Hepatic stellate cell (primary cell): ENCODE measurements around the gene DRICH1.
A peak's percentile ranks its signal among the peaks of the same experiment; 100 is the strongest.
"Not testable (repeated sequence)": the region's sequence is repeated elsewhere in the genome, so short reads cannot be mapped to it uniquely, and the experiment has no call there.

Experiments used
- DNase-seq: peaks from one replicate; pipeline ENCODE4 v3.0.0; 2011; ENCODE audit warnings: low spot score

Gene DRICH1, protein sequence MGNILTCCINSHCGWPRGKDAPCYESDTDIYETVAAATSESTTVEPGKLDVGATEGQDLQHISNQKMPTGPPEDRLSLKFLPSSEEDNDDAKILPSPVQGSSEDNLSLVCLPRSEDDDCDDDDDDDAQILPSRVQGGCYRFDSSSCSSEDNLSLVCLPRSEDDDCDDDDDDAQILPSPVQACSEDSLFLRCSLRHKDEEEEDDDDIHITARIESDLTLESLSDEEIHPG

DNA sequence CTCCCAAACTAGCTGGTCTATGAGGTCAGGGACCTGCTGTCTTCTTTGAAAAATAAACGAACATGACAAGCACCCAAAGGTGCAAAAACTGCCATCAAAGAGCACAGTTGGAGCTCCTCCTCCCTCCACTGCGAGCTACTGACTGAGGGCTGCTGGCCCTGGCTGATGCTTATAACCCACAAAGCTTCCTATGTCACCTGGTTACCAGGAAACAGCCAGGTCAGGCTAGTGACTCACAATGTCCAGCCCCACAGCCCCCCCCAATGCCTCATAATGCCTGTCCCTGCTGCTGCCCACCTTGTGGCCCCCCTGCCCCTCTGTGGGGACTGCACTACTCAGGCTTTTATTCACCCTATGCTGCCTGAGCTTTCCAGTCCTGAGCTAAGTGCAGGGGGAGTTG is at the start of gene DRICH1:
Gene DRICH1 (minus strand): TSS at position 144 of the 400 bp plus-strand sequence. CDS start 298 bp downstream, outside the sequence.
- no peak for DNase-seq

DNA sequence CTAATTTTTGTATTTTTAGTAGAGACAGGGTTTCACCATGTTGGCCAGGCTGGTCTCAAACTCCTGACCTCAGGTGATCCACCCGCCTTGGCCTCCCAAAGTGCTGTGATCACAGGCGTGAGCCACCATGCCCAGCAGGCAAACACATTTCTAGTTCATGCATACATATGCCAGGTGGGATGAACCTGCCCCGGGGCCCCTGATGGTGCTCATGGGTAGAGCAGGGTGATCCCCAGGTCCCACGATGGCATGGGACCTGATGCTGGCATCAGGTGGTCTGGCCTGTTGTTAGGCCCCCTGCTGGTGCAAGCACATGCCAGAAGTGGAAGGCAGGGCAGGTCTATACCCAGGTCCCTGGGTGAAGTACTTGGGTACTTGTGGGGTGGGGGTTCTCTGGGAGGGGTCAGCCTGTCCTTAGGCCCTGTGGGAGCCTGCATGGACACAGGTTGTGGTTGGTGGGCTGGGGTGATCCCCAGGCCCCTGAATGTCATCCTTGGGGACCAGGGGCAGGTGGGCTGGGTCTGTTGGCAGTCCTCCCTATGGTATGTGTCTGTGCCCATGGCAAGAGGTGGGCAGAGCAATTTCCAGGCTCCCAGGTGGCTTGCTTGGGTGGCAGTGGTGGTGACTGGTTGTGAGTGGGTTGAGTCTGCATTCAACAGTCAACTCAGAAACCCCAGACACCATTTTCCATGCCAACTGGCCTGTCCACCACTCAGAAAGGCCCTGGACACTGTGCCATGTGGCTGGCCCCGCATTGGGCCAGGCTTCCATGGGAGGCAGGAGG is 49.1 kb upstream of the DRICH1 start:
- no peak for DNase-seq

DNA sequence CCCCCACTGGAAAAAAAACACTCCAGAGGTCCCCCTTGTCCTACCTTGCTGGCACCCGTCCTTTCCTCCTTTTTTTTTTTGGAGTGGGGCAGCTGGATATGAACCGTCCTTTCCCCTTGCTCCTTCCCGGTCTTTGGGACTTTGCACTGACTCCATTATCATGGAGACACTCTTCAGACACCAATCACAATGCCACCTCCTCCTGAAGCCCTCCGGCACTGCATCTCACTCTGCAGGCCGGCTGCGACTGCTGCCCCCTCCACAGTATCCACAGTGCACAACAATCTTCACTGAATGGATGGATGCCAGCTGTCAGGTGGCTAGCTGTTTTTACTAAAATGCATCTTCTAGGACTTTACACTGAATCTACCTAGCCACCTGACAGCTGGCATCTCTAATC is 46.0 kb upstream of the DRICH1 start:
- no peak for DNase-seq

DNA sequence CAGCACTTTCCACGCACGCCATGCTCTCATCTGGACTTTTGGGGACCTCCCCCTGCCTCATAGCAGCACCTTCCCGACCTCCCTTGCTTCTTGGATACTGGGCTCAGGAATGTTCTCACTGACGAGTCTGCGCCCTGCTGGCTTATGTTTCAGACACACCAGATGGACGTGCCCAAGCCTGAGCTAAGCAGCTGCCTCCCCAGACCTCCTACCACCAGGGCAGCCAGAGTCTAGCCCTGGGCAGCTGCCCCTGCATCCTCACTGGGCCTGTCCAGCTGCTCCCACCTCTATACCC is 45.5 kb upstream of the DRICH1 start:
- no peak for DNase-seq

DNA sequence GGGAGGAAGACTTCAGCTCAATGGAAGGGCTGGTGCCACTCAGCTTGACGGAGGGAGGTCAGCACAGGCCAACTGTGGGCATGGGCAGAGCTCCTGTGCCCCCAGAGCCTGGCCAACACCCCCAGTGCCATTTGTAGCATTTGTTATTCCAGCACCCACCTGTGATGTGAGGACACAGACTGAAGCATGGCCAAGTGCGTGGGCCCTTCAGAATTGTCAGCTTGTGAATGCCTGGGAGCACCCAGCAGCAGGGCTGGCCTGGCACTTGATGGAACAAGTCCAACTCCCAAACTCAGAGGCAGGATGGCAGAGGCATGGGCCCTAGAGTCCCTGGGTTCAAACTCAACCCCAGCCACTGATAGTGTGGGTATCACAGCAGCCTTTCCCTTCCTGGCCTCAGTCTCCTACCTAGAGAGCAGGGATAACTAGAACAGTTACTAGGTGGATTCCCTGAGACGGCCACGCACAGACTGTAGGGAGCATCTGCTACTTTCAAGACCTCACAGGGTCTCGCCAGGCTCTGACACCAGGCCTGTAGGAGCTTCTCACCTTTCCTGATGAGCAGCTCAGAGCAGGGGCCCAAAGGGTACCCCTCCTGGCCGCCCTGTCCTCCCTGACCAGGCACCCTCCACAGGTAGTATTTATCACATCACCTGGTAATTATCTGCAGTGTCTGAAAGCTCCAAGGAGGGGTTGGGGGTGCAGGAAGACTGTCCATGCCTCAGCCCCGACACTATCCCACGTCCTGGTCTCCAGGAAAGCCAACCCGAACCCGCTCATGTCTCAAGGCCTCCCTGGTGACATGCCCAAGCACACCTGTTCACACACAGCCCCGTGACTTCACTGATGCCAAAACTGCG is 45.0 kb upstream of the DRICH1 start:
- not testable (repeated sequence) for DNase-seq

DNA sequence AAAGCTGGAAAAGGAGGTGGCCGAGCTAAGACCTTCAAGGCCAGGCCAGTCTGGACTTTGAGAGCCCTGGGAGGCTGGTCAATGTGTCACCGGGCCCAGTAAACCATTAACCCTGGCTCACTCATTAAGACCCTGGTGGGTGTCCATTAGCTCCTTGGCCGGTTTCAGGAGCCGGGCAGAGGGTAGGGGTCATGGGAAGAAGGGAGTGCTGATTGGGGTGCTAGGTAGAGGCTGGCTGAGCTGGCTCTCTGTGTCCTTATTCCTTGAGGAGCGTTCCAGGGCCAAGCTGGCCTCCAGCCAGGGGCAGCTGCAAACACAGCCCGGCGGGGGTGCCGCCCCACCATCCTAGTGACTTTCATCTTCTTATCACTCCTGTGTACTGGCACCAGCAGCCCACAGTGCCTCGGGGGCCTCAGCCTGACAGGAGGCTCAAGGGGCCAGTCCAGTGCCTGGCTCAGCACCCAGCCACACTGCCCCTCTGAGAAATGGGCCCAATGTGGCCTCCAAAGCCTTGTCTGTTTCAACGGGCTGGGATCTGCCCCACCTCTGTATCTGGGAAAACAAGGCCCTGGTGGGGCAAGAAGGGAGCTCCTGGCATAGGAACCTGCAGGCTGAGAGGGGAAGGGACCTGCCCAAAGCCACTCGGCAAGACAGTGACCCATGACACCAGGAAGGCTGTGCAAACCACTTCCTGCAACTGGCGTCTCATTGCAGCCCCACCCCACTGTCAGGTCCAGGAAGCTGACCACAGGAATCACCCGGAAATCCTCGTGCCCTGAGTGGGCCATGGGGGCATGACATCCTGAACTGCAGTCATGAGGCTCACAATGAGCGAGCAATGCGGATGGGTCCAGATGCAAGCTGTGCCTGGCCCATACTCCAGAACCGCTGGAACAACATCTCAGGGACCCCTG is 43.6 kb upstream of the DRICH1 start:
- peak; percentile 36 for DNase-seq

DNA sequence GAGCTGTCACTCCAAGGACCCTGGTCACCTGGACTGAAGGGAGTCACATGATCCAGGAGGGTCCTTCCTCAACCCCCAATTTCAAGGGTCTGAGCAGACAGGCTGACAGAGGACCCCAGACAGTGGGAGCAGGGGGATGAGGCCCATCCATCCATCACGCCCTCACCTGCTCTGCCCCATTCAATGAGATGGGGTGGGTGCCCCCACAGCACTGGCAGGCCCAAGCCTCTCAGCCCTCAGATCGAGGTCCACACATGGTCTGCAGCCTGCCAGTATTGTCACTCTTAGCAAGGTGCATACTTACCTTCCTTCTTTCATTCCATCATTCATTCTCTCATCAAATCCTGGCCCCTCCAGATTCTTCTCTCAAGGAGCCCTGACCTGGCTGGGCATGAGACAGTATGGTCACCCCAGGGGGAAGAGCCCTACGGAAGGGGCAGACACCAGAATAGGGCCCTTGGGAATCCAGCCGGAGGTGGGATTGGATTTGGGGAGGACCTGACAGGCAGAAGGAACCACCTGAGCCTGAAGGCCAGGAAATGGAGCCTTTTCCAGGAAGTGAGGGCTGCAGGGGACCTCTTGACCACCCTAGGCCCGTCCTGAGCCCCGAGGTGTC is 42.9 kb upstream of the DRICH1 start:
- not testable (repeated sequence) for DNase-seq

DNA sequence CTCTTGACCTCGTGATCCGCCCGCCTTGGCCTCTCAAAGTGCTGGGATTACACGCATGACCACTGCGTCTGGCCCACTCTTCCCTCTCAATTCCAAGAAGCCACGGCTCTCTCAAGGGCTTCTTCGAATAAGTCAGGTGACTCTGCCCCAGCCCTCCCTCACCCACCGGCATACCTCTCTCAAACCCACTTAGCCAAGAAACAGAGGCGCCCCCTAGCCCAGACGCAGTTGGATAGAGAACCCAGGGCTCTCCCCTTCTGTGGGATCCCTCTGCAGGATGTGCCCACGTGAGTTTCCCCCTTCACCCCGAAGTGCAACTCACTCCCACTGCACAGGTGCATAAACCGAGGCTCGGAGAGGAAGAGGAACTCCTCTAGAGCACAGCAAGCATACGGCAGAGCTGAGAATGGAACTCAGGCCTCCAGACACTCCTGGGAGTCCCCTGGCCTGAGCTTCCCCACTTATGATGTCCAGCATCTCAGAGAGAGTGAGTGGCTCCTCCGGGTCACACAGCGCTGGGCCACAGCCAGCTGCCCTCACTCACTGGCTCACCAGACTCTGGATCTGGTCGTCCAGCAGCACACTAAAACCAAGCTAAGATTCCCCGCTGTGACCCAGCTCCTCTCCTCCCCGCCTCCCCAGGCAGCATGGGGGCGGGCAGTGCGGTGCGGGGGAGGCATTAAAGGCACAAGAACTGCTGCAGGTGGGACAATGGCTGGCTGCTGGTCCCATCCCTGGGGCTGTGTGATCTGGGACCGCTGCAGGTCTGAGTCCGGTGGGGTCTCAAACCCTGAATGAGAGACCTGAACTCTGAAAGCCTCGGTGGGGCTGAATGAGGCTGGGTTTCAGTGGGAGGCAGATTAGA is 41.9 kb upstream of the DRICH1 start:
- DNase-seq = no peak

DNA sequence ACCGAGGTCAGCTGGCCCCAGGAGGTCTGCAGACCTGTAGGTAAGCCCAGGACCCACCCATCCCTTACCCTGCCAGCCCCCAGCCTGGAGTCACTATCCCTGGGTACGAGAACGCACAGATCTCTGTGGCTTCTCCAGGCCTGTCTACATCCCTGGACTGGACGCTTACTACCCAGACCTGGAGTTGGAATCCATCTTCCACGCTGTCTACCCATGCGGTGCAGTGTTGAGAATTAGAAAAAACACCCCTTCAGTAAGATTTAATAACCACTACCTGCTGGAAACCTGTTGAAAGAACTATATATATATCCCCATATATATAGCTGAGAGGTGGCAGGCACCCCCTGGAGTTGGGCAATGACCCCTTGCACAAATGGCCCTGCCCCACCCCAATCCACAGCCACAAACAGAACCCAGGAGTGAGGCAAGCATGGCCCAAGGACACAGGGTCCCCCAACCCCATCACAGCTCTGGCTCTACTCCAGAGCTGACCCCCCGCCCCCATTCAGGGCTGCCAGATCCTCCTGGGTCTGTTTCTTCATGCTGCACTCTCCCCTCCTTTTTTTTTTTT is 41.0 kb upstream of the DRICH1 start:
- DNase-seq = no peak

DNA sequence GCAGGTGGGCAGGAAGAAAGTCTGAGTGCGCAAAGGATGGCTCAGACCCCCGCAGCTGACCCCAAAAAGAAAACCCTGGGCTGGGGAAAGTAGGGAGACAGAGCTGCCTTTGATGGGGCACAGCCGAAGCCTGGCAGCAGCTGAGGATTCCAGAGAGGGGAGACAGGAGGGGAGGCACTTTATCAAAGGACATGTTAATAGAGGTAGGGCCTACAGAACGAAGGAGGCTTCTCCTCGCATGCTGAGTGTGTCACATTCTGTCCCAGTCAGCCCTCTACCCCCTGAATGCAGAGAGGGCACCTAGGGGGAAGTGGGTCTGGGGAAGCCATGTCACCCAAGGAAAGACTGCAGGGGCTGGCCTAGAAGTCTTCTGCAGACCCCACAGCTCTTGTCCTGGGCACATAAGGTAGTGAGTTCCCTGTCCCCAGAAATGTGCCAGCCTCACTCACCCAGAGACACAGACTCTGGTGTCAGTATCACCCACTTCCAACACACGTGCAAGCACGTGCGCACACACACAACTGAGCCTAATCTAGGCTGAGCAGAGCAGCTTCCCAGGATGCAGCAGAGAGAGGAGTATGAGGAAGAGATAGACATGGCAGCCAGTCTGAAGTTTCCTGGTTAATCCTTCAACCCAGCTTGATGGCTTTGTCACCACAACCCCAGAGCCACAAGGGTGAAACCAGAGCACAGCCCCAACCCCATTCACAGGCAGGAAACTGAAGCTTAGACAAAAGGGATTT is 40.4 kb upstream of the DRICH1 start:
- DNase-seq = not testable (repeated sequence)

DNA sequence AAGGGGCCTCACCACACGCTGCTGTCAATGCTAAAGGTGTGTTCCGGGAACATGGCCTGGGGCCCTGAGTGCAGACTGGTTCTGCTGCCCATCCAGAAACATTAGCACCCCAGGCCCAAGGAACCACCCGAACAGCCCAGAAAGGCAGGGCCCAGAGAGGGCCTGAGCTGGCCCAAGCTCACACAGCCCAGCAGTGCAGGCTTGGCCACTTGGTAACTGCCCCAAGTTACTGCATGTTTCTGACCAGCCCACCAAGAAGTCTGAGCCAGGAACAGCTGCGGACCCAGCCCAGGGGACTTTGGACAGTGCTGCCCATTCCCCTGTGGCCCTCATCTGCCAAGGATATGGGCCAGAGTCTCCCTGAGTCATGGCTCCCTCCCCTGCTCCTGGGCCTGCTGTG is 39.3 kb upstream of the DRICH1 start:
- DNase-seq = not testable (repeated sequence)

DNA sequence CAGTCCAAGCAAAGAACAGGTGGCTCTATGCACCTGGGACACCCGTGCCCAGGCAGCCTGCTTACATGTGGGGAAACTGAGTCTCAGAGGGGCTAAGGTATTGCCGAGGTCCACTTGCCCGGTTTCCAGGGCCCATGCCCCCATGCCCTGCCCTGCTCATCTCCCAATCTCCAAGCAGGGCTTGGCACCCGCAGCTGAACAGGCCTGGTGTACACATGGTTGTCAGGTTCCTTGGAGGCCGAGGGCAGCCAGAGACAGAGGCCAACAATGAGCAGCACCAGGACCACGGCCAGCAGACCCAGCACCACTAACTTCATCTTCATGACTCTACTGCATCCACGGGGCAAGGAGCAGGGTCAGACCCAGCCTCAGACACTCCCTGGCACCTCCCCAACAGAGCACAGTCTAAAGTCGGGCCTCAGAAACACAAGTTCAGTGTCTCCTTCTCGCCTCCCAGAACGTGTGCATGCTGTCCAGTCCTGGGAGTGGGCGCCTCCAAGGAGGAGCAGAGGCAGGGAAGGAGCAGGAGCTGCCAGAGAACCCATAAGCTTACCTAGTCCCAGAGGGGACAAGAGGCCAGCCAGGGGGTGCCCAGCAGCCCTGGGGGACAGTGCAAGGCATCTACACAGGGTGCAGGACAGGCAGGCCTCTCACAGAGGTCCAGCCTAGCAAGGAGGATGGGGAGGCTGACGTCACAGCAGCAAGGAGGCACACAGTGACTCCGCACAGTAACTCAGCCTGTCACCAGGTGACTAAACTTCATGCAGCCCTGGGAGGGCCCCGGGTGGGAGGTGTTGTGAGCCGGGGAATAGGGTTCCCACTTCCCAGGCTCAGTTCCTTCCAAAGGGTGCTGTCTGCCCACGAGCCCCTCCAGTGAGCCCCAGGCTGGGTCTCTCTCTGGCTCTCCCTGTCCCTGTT is 38.5 kb upstream of the DRICH1 start:
- DNase-seq = no peak

DNA sequence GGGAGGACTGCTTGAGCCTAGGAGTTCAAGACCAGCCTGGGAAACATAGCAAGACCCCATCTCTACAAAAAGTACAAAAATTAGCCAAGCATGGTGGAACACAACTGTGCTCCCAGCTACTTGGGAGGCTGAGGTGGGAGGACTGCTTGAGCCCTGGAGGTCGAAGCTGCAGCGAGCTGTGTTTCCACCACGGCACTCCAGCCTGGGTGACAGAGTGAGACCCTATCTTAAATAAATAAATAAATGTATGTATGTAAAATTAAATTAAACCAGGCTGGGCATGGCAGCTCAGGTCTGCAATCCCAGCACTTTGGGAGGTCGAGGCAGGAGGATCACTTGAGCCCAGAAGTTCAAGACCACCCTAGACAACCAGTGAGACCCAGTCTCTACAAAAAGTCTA is 28.3 kb upstream of the DRICH1 start:
- DNase-seq = not testable (repeated sequence)

DNA sequence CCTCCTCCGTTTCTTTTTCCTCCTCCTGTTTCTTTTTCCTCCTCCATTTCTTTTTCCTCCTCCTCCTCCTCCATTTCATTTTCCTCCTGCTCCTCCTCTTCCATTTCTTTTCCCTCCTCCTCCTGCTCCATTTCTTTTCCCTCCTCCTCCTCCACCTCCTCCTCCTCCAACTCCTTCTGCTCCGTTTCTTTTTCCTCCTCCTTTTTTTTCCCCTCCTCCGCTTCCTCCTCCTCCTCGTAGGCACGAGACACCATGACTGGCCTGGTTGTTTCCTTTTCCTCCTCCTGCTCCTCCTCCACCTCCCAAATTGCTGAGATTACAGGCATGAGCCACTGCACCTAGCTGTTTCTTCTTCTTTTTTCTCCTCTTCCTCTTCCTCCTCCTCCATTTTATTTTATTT is 25.6 kb upstream of the DRICH1 start:
- no peak for DNase-seq

DNA sequence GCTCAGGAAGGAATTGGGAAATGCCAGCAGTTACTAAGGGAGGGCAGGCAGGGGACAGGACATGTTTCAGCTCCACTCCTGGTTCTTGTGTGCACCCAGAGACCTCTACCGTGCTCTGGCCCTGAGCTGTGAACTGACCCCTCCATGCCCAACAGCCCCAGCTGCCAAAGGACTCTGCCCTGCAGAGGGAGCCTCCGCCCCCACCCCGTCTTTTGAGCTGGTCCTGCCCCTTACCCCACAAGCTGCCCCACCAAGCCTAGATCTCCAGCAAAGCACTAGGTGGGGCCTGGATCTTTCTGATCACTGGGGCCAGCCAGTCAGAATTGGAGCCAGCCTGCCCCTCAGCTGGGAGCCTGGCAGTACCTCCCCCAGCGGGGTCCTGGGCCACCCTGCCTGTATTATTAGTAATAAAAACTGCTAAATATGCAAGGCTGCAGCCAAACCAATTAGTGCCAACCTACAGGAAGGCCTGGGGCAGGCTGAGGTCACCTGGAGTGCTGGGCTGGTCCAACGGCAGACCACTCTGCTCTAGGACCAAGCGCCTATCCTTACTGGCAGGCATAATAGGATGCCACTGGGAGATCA is 23.9 kb upstream of the DRICH1 start:
- DNase-seq = no peak

DNA sequence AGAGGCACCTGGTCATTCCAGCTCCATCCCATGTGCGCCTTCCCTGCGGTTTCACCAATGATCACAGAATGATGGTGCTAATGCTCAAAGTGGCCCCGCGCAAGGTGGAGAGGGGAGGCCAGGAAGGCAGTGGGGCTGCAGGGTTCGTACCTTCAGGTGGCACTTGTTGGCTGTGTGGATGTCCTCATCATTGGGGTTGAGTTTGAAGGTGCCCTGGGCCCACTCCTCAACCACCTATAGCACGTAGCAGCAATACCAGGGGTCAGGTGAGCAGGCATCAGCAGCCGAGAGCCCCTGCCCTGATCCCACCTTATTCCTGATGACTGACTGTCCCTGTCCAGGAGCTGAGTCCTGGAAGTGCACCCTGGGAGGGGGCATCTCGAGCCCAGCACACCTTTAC is 20.6 kb upstream of the DRICH1 start:
- DNase-seq = no peak

DNA sequence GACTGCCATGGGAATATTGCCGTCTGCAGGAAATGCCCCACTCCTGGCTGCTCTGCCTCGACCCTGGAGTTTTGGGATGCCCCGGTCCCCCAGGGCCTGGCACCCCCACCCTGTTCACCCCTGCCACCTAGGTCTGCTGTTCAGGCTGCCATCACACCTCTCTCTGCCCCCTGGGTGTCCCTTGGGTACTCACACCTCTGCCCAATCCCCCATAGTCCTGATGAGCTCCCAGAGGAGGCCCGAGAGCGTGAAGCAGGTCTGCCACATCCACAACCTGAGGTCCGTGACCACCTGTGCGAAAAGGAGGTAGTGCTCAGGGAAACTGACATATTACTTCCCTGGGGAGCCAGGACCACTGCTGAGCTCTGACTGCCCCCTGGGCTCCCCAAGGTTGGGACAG is 20.2 kb upstream of the DRICH1 start:
- DNase-seq = no peak

DNA sequence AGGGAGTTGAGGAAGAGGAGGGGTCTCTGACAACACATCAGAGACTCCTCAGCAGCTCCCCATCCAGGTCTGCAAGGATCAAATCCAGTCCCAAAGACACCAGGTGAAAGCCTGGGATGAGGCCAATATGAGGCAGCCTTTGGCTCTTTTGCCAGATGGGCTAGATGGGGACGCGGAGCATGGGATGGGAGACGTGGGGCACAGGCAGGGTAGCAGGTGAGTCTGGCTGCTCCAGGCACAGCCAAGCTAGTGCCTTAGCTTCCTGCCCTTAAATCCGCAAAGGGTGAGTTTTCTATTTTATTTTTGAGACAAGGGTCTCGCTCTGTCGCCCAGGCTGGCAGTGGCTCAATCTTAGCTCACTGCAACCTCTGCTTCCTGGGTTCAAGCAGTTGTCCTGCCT is 19.6 kb upstream of the DRICH1 start:
- no peak for DNase-seq
